Astrocyte (in vitro differentiated cells and primary cell): ENCODE results near the gene KLRC4. TPM values are rescaled to one million over a fixed set of nuclear protein-coding genes. Genes with fewer than 3 reads are reported as not detected.
A peak's percentile ranks its signal among the peaks of the same experiment; 100 is the strongest.

Experiments used
- DNase-seq: peaks from one replicate; pipeline ENCODE4 v3.0.0-alpha.2; 2010; ENCODE audit warnings: low read depth
- FAIRE-seq: peaks from 2 replicates; lab custom pipeline; 2011; peaks lifted over from hg19 to GRCh38; lab: Jason Lieb, UNC
- H2AFZ ChIP-seq: 2 replicates; pipeline ENCODE4 v1.6.0; 2012; ENCODE audit warnings: low read depth, low read length, inconsistent platforms
- H3K27ac ChIP-seq: 2 replicates; pipeline ENCODE4 v1.5.1; 2011; ENCODE audit warnings: low read depth, low read length, inconsistent platforms
- H3K27me3 ChIP-seq: 2 replicates; pipeline ENCODE4 v1.6.0; 2011; ENCODE audit warnings: low read length, inconsistent platforms; ENCODE audit not compliant: insufficient read depth
- H3K36me3 ChIP-seq: 2 replicates; pipeline ENCODE4 v1.5.1; 2011; ENCODE audit warnings: low read length, inconsistent platforms; ENCODE audit not compliant: insufficient read depth
- H3K4me1 ChIP-seq: 2 replicates; pipeline ENCODE4 v1.5.1; 2011; ENCODE audit warnings: low read length, inconsistent platforms; ENCODE audit not compliant: insufficient read depth
- H3K4me2 ChIP-seq: 2 replicates; pipeline ENCODE4 v1.6.0; 2012; ENCODE audit warnings: low read length, inconsistent platforms
- H3K4me3 ChIP-seq: 2 replicates; pipeline ENCODE4 v1.5.1; 2011; ENCODE audit warnings: low read depth, mild to moderate bottlenecking, low read length, inconsistent platforms; ENCODE audit not compliant: insufficient read depth
- H3K79me2 ChIP-seq: 2 replicates; pipeline ENCODE4 v1.6.0; 2012; ENCODE audit warnings: mild to moderate bottlenecking, low read length, inconsistent platforms; ENCODE audit not compliant: insufficient read depth
- H3K9ac ChIP-seq: 2 replicates; pipeline ENCODE4 v1.6.0; 2012; ENCODE audit warnings: mild to moderate bottlenecking, low read length, inconsistent platforms
- H3K9me3 ChIP-seq: 2 replicates; pipeline ENCODE4 v1.5.1; 2012; ENCODE audit warnings: low read depth, mild to moderate bottlenecking, low read length, inconsistent platforms; ENCODE audit not compliant: insufficient read depth
- H4K20me1 ChIP-seq: 2 replicates; pipeline ENCODE4 v1.6.0; 2012; ENCODE audit warnings: low read length, inconsistent platforms; ENCODE audit not compliant: insufficient read depth
- H3K27ac Mint-ChIP-seq: one replicate; pipeline ENCODE4 v1.8.0; 2021; ENCODE audit warnings: mild to moderate bottlenecking, mixed read lengths; ENCODE audit not compliant: unreplicated experiment
- H3K27me3 Mint-ChIP-seq: one replicate; pipeline ENCODE4 v1.8.0; 2021; ENCODE audit warnings: low read depth, mixed read lengths; ENCODE audit not compliant: unreplicated experiment
- H3K36me3 Mint-ChIP-seq: one replicate; pipeline ENCODE4 v1.8.0; 2021; ENCODE audit warnings: low read depth, mixed read lengths; ENCODE audit not compliant: unreplicated experiment
- H3K4me1 Mint-ChIP-seq: one replicate; pipeline ENCODE4 v1.8.0; 2021; ENCODE audit warnings: low read depth, mixed read lengths; ENCODE audit not compliant: unreplicated experiment
- H3K4me3 Mint-ChIP-seq: one replicate; pipeline ENCODE4 v1.8.0; 2021; ENCODE audit warnings: mild to moderate bottlenecking, moderate library complexity, mixed read lengths; ENCODE audit not compliant: unreplicated experiment
- H3K9me3 Mint-ChIP-seq: one replicate; pipeline ENCODE4 v1.8.0; 2021; ENCODE audit warnings: mild to moderate bottlenecking, mixed read lengths; ENCODE audit not compliant: unreplicated experiment
- CTCF ChIP-seq: IDR thresholded peaks from 2 replicates; pipeline ENCODE4 v1.5.1; 2011; ENCODE audit warnings: low read depth, mild to moderate bottlenecking, inconsistent platforms, low read length, moderate library complexity; ENCODE audit not compliant: insufficient read depth
- EZH2 ChIP-seq: IDR thresholded peaks from 2 replicates; pipeline ENCODE4 v1.6.1; 2012; ENCODE audit warnings: mild to moderate bottlenecking, low read length, inconsistent platforms; ENCODE audit not compliant: insufficient read depth
- total RNA-seq: library from RNA; stranded (reverse); gene quantifications from 2 replicates; pipeline ENCODE4 v1.2.1, GENCODE V29; 2021

Gene KLRC4
- total RNA-seq, 1 donor from 2014 or later: 0.70 TPM

GRCh38 chr12:10361622-10362021 lies 47.9 kb downstream of the KLRC4 start:
- no peaks in the 10 kb centered on the region for H3K36me3 ChIP-seq
- H3K27ac Mint-ChIP-seq: no peak overlapping the region
- no peak overlapping the region for H3K9ac ChIP-seq
- no peak overlapping the region for H3K4me3 Mint-ChIP-seq
- H3K4me1 ChIP-seq: peaks cover 34% of the 10 kb centered on the region
- H3K9me3 Mint-ChIP-seq: peaks cover 3% of the 10 kb centered on the region
- no peaks in the 10 kb centered on the region for H4K20me1 ChIP-seq
- DNase-seq: peak; percentile 76
- no peak overlapping the region for H3K4me3 ChIP-seq
- no peak for FAIRE-seq
- peaks cover 6% of the 10 kb centered on the region for H3K36me3 Mint-ChIP-seq
- no peaks in the 10 kb centered on the region for H3K27me3 Mint-ChIP-seq
- H3K79me2 ChIP-seq: no peaks in the 10 kb centered on the region
- no peaks in the 10 kb centered on the region for H3K27me3 ChIP-seq
- peak overlapping the region; percentile 35 for H2AFZ ChIP-seq
- H3K4me1 Mint-ChIP-seq: peaks cover 14% of the 10 kb centered on the region
- TF ChIP-seq EZH2 (no peak), CTCF (no peak)
- H3K27ac ChIP-seq: no peak overlapping the region
- H3K4me2 ChIP-seq: peak overlapping the region; percentile 47
- no peaks in the 10 kb centered on the region for H3K9me3 ChIP-seq

GRCh38 chr12:10361084-10361483 lies 48.5 kb downstream of the KLRC4 start:
- Histone ChIP-seq H4K20me1 (no peaks in the 10 kb centered on the region), H3K27me3 (no peaks in the 10 kb centered on the region), H3K4me1 (peaks cover 31% of the 10 kb centered on the region), H3K36me3 (no peaks in the 10 kb centered on the region), H3K4me3 (no peak overlapping the region), H3K27ac (no peak overlapping the region), H3K4me2 (no peak overlapping the region), H3K9me3 (no peaks in the 10 kb centered on the region), H3K79me2 (no peaks in the 10 kb centered on the region), H3K9ac (no peak overlapping the region), H2AFZ (peak overlapping the region; percentile 11)
- FAIRE-seq (no peak), DNase-seq (no peak)
- no peaks in the 10 kb centered on the region for H3K27me3 Mint-ChIP-seq
- peaks cover 3% of the 10 kb centered on the region for H3K9me3 Mint-ChIP-seq
- no peak overlapping the region for H3K27ac Mint-ChIP-seq
- H3K36me3 Mint-ChIP-seq: peaks cover 6% of the 10 kb centered on the region
- H3K4me3 Mint-ChIP-seq: no peak overlapping the region
- TF ChIP-seq CTCF (no peak), EZH2 (no peak)
- H3K4me1 Mint-ChIP-seq: peaks cover 14% of the 10 kb centered on the region

DNA sequence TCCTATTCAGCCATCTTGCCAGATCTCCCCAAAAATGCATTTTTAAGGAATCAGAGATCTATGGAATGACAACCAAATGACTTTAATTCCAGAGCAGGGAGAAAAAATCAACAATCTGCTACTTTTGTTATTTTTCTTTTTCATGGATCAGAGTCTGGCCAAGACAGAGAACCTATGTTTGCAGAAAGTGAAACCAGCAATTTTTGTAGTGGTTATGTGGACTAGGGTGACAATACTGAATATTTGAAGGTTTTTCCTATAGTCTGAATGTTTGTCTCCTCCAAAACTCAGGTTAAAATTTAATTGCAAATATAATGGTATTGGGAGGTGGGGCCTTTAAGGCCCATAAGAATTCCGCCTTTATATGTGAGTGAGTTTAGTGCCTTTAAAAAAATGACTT lies 50.6 kb downstream of the KLRC4 start:
- Mint-ChIP-seq H3K27ac (no peak overlapping the region), H3K4me3 (no peak overlapping the region), H3K9me3 (peaks cover 3% of the 10 kb centered on the region), H3K4me1 (peaks cover 19% of the 10 kb centered on the region), H3K27me3 (no peaks in the 10 kb centered on the region), H3K36me3 (peaks cover 6% of the 10 kb centered on the region)
- no peaks in the 10 kb centered on the region for H4K20me1 ChIP-seq
- TF ChIP-seq CTCF: no peak
- TF ChIP-seq EZH2: no peak
- no peak overlapping the region for H3K4me2 ChIP-seq
- H3K9ac ChIP-seq: no peak overlapping the region
- H3K9me3 ChIP-seq: no peaks in the 10 kb centered on the region
- no peak overlapping the region for H2AFZ ChIP-seq
- no peak overlapping the region for H3K4me3 ChIP-seq
- no peaks in the 10 kb centered on the region for H3K36me3 ChIP-seq
- H3K27me3 ChIP-seq: no peaks in the 10 kb centered on the region
- H3K4me1 ChIP-seq: peaks cover 14% of the 10 kb centered on the region
- no peaks in the 10 kb centered on the region for H3K79me2 ChIP-seq
- no peak for FAIRE-seq
- no peak overlapping the region for H3K27ac ChIP-seq
- no peak for DNase-seq
